ENCODE results near the gene KRT3. TPM values are rescaled to one million over a fixed set of nuclear protein-coding genes. Genes with fewer than 3 reads are reported as not detected.
A peak's percentile ranks its signal among the peaks of the same experiment; 100 is the strongest.
"Not testable (repeated sequence)": the region's sequence is repeated elsewhere in the genome, so short reads cannot be mapped to it uniquely, and the experiment has no call there.

Gene KRT3
- polyA plus RNA-seq, 1 donor, result not detected

DNA sequence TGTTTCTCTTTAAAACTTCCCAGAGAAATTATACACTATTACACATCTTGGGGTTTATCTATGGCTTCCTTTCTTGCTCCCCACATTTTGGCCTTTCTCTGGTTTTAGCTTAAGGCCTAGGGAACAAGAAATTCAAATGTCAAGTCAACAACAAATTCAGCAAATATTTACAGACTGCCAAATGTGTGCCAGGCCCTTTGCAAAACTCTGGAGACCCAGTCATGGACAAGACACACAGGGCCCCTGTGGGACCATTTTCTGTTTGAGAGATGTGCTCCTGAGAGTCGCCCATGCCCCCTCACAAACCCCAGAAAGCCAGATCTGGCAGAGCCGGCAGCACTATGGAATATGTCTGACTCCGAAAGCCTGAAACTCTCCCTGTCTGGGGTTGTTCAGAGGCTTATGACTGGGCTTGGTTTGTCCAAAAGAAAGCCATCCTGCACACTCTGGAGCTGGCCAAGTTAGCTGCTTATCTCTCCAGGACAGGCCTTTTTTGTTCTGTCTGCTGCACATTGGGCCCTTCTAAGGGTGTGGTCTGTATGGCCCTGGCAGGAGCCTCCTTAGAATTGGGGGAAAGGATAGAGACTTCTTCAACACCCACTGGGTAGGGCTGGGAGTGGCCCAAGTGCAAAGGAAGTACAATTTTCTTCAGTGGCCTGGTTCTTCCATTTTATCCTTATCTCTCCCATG lies 1.1 kb upstream of the KRT3 start:
- no peak for DNase-seq
- no peaks in the 10 kb centered on the region for H3K9me3 ChIP-seq (ENCODE audit: control insufficient read depth, low read depth, low read length)
- H3K27ac ChIP-seq (ENCODE audit: low read length), result no peak overlapping the region
- peaks cover 21% of the 10 kb centered on the region for H3K27me3 ChIP-seq (ENCODE audit: control insufficient read depth, insufficient read depth, low read length)
- no peak overlapping the region for H3K4me3 ChIP-seq (ENCODE audit: low read length)
- H3K4me1 ChIP-seq (ENCODE audit: control insufficient read depth, insufficient read depth, low read length), result no peaks in the 10 kb centered on the region
- WGBS (ENCODE audit: insufficient coverage, low lambda C conversion rate), result no CpG with 5 or more reads among the region's 3 CpGs
- no peaks in the 10 kb centered on the region for H3K36me3 ChIP-seq (ENCODE audit: control insufficient read depth, insufficient read depth, low read length)

DNA sequence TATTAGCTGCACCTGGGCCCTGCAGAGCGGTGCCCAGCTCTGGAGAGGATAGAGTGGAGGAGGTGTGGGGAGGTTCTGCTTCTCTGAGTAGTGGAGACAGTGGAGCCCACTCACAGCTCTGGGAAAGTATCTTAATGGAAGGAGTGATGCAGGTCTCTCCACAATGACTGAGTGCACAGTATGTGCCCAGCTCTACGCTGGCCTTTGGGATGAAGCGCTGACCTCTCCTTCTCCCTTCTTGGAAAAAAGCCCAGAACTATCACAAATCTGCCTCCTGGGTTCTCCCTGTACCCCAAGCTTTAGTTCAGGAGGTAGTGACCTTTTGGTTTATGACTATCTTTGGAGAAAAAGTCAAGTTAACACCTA lies 495 bp upstream of the KRT3 start:
- Histone ChIP-seq H3K36me3 (ENCODE audit: control insufficient read depth, insufficient read depth, low read length) (no peaks in the 10 kb centered on the region), H3K27me3 (ENCODE audit: control insufficient read depth, insufficient read depth, low read length) (peaks cover 21% of the 10 kb centered on the region), H3K4me3 (ENCODE audit: low read length) (no peak overlapping the region), H3K9me3 (ENCODE audit: control insufficient read depth, low read depth, low read length) (no peaks in the 10 kb centered on the region), H3K4me1 (ENCODE audit: control insufficient read depth, insufficient read depth, low read length) (no peaks in the 10 kb centered on the region), H3K27ac (ENCODE audit: low read length) (no peak overlapping the region)
- DNase-seq, result no peak
- WGBS (ENCODE audit: insufficient coverage, low lambda C conversion rate), result no CpG with 5 or more reads among the region's 3 CpGs

GRCh38 chr12:52795332-52795674 lies 614 bp downstream of the KRT3 start:
- H3K36me3 ChIP-seq (ENCODE audit: control insufficient read depth, insufficient read depth, low read length); H3K9me3 ChIP-seq (ENCODE audit: control insufficient read depth, low read depth, low read length); DNase-seq; H3K4me1 ChIP-seq (ENCODE audit: control insufficient read depth, insufficient read depth, low read length); H3K27ac ChIP-seq (ENCODE audit: low read length); H3K4me3 ChIP-seq (ENCODE audit: low read length): not testable (repeated sequence)
- no CpG with 5 or more reads among the region's 2 CpGs for WGBS (ENCODE audit: insufficient coverage, low lambda C conversion rate)
- H3K27me3 ChIP-seq (ENCODE audit: control insufficient read depth, insufficient read depth, low read length), result peaks cover 32% of the 10 kb centered on the region

GRCh38 chr12:52794479-52795331 lies 1.2 kb downstream of the KRT3 start:
- no peak overlapping the region for H3K4me3 ChIP-seq (ENCODE audit: low read length)
- no CpG with 5 or more reads among the region's 5 CpGs for WGBS (ENCODE audit: insufficient coverage, low lambda C conversion rate)
- H3K27ac ChIP-seq (ENCODE audit: low read length), result no peak overlapping the region
- peaks cover 38% of the 10 kb centered on the region for H3K27me3 ChIP-seq (ENCODE audit: control insufficient read depth, insufficient read depth, low read length)
- DNase-seq, result no peak
- no peaks in the 10 kb centered on the region for H3K36me3 ChIP-seq (ENCODE audit: control insufficient read depth, insufficient read depth, low read length)
- peaks cover 3% of the 10 kb centered on the region for H3K9me3 ChIP-seq (ENCODE audit: control insufficient read depth, low read depth, low read length)
- H3K4me1 ChIP-seq (ENCODE audit: control insufficient read depth, insufficient read depth, low read length), result no peaks in the 10 kb centered on the region

GRCh38 chr12:52792185-52793029 lies 3.5 kb downstream of the KRT3 start:
- peaks cover 3% of the 10 kb centered on the region for H3K9me3 ChIP-seq (ENCODE audit: control insufficient read depth, low read depth, low read length)
- no CpG with 5 or more reads among the region's 10 CpGs for WGBS (ENCODE audit: insufficient coverage, low lambda C conversion rate)
- peaks cover 54% of the 10 kb centered on the region for H3K27me3 ChIP-seq (ENCODE audit: control insufficient read depth, insufficient read depth, low read length)

DNA sequence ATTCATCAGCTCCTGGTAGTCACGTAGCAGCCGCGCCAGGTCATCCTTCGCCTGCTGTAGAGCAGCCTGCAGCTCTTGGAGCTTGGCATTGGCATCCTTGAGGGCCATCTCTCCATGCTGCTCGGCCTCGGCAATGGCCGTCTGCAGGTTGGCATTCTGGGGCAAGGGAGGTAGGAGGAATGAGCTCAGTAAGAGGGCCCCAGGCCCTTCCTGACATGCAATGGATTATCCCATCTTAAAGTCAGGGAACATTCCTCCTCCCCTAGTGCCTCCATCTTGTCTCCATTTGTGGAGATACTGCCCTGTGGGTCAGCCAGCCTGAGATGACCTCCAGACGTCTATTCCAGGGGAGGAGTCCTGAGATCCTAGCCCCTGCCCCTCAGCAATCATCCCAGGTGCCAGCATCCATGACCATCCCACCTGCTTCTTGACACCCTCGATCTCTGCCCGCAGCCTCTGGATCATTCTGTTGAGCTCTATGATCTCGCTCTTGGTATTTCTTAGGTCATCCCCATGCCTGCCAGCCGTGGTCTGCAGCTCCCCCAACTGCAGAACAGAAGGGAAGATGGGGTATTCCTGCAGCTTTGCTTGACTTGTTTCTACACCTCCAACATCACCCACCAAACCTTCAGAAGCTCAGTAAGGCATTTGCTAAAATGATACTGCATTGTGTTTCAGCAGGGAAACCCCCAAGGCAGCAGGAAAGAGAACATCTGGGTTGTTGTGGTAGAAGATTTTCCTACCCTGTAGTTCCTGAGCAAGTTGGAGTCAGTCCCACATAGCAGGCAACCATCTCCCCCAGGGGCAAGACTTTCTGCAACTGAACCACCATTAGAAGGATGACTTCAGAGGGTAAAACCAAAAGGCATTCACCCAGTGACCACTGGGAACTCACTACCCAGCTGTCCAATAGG lies 4.4 kb downstream of the KRT3 start:
- peaks cover 3% of the 10 kb centered on the region for H3K9me3 ChIP-seq (ENCODE audit: control insufficient read depth, low read depth, low read length)
- peaks cover 52% of the 10 kb centered on the region for H3K27me3 ChIP-seq (ENCODE audit: control insufficient read depth, insufficient read depth, low read length)
- no CpG with 5 or more reads among the region's 12 CpGs for WGBS (ENCODE audit: insufficient coverage, low lambda C conversion rate)
- H3K4me3 ChIP-seq (ENCODE audit: low read length), result no peak overlapping the region
- H3K36me3 ChIP-seq (ENCODE audit: control insufficient read depth, insufficient read depth, low read length), result no peaks in the 10 kb centered on the region
- no peak for DNase-seq
- no peaks in the 10 kb centered on the region for H3K4me1 ChIP-seq (ENCODE audit: control insufficient read depth, insufficient read depth, low read length)
- H3K27ac ChIP-seq (ENCODE audit: low read length), result no peak overlapping the region

More at GRCh38 chr12:52792185-52793029, 3.5 kb downstream of the KRT3 start:
- Histone ChIP-seq H3K36me3 (ENCODE audit: control insufficient read depth, insufficient read depth, low read length) (no peaks in the 10 kb centered on the region), H3K4me1 (ENCODE audit: control insufficient read depth, insufficient read depth, low read length) (no peaks in the 10 kb centered on the region), H3K27ac (ENCODE audit: low read length) (no peak overlapping the region), H3K4me3 (ENCODE audit: low read length) (no peak overlapping the region)
- DNase-seq, result no peak

DNA sequence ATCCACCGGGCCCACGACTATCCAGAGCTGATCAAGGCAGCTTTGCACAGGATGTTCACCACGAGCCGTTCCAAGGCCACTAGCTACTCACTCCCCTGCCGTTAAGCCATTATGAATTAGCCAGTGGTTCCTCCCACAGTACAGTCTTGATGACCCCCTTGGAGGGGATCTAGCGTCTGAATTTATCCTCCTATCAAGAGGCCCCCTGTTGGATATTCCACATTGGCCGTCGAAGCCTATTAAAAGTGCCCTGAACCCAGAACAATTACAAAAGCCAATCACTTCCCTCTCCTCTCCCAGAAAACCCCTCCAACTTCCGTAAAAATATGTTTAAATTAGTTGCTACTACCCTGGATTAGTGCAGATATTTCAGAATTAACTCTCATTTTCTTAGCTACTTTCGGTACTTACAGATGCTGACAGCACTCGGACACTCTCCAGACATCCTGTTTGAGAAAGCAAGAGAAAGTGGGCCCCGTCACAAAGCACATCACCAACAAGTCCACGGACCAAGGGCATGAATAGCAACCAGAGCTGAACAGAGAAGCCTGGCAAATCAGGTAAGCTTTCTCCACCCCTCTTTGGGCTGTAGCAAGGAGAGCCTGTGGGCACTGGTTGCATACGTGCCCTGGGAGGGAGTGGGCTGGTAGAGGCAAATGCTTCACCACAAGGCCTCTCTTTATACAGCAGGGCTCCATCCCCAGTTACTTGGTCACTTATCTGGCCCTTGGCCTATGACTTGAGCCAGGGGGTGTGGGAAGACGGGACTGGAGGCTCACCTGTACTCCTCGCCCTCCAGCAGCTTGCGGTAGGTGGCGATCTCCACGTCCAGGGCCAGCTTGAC lies 5.3 kb downstream of the KRT3 start:
- H3K4me1 ChIP-seq (ENCODE audit: control insufficient read depth, insufficient read depth, low read length), result no peaks in the 10 kb centered on the region
- 90% methylated on average over 2 of the region's 19 CpGs for WGBS (ENCODE audit: insufficient coverage, low lambda C conversion rate)
- H3K36me3 ChIP-seq (ENCODE audit: control insufficient read depth, insufficient read depth, low read length), result no peaks in the 10 kb centered on the region
- DNase-seq, result no peak
- H3K27ac ChIP-seq (ENCODE audit: low read length), result no peak overlapping the region
- peaks cover 3% of the 10 kb centered on the region for H3K9me3 ChIP-seq (ENCODE audit: control insufficient read depth, low read depth, low read length)
- no peak overlapping the region for H3K4me3 ChIP-seq (ENCODE audit: low read length)
- peaks cover 52% of the 10 kb centered on the region for H3K27me3 ChIP-seq (ENCODE audit: control insufficient read depth, insufficient read depth, low read length)

- Histone ChIP-seq H3K27ac (ENCODE audit: low read length) (no peak overlapping the region), H3K4me3 (ENCODE audit: low read length) (no peak overlapping the region), H3K27me3 (ENCODE audit: control insufficient read depth, insufficient read depth, low read length) (peaks cover 55% of the 10 kb centered on the region), H3K36me3 (ENCODE audit: control insufficient read depth, insufficient read depth, low read length) (no peaks in the 10 kb centered on the region), H3K4me1 (ENCODE audit: control insufficient read depth, insufficient read depth, low read length) (no peaks in the 10 kb centered on the region), H3K9me3 (ENCODE audit: control insufficient read depth, low read depth, low read length) (peaks cover 3% of the 10 kb centered on the region)
- peak; percentile 7 to 27 for DNase-seq
- no CpG with 5 or more reads among the region's 50 CpGs for WGBS (ENCODE audit: insufficient coverage, low lambda C conversion rate)
These were observed 6.1 kb downstream of the KRT3 start for GRCh38 chr12:52789637-52790426.

Data from large intestine (tissue), 3 donors.